ENCODE data around the gene HSPH1. TPM values are rescaled to one million over a fixed set of nuclear protein-coding genes. Genes with fewer than 3 reads are reported as not detected.

Gene HSPH1
- total and polyA plus RNA-seq, 10 of the 15 experiments (the other 5 are each of a cell fraction or from before 2014, with no cell fraction given): 40.2 to 159 (median 92.6) TPM

- no peak overlapping the region for H2AFZ ChIP-seq (ENCODE audit: control insufficient read depth, low read depth, low read length)
- ATAC-seq (no peak), DNase-seq (ENCODE audit: low read depth, low spot score) (no peak), FAIRE-seq (no peak)
- H3K9ac ChIP-seq (ENCODE audit: control insufficient read depth, insufficient read depth, low read length): no peak overlapping the region
- in situ Hi-C loops (cut with MboI) (no loop called here), intact Hi-C loops (cut with micrococcal nuclease; ENCODE audit: unreplicated experiment) (no loop called here)
- no peaks in the 10 kb centered on the region for H3K4me1 ChIP-seq (ENCODE audit: control insufficient read depth, insufficient read depth, low read length)
- no peaks in the 10 kb centered on the region for H3K9me3 ChIP-seq (replicated peaks; ENCODE audit: control insufficient read depth, insufficient read depth, low read length)
- 52% methylated on average over 1 of the region's 1 CpG for WGBS (ENCODE audit: insufficient coverage, insufficient replicate concordance, low lambda C conversion rate, missing lambda C conversion rate)
- ChIA-PET CTCF (interaction anchor here (0.6 to 1.7 kb wide), 2 partner anchors 8 to 69 kb away, joined by 3 to 6 read pairs; no protein-coding TSS in a partner anchor), SMC1A (ENCODE audit: uncharacterized antibody, unreplicated experiment) (no interaction called here), RAD21 (ENCODE audit: unreplicated experiment) (interaction anchor here (1.4 kb wide), 1 partner anchor 58 kb away, joined by 5 read pairs; no protein-coding TSS in a partner anchor), POLR2A (no interaction called here)
- no TSS peak for BruUV-seq (replicated peaks)
- no peak overlapping the region for H3K4me3 ChIP-seq
- no peak overlapping the region for H3K27ac ChIP-seq (ENCODE audit: control insufficient read depth, insufficient read depth)
- H3K4me2 ChIP-seq (ENCODE audit: control insufficient read depth, insufficient read depth): no peak overlapping the region
- no peaks in the 10 kb centered on the region for H4K20me1 ChIP-seq (ENCODE audit: control insufficient read depth, insufficient read depth)
- peaks cover 0 to 1% of the 10 kb centered on the region in 2 experiments; a peak in 1 of 4 replicates for H3K27me3 ChIP-seq (replicated peaks in 1 of 2; ENCODE audit: control insufficient read depth in 2 of 2, insufficient read depth in 2 of 2, low read length in 1 of 2)
- no peaks in the 10 kb centered on the region for H3K79me2 ChIP-seq (ENCODE audit: control insufficient read depth, insufficient read depth, low read length)
- TF ChIP-seq SMC3 (IDR thresholded peaks at IDR 0.05; ENCODE audit: borderline replicate concordance, low read length): no peak
- no peak for TF ChIP-seq SRF (IDR thresholded peaks at IDR 0.05; ENCODE audit: low read depth in 2 of 2, low read length in 2 of 2)
- no peak for TF ChIP-seq RELB (IDR thresholded peaks at IDR 0.05; ENCODE audit: low read depth)
- no peak for TF ChIP-seq NR2C2 (IDR thresholded peaks at IDR 0.05; ENCODE audit: borderline replicate concordance, control insufficient read depth, insufficient read length, low read depth)
- TF ChIP-seq PAX5 (IDR thresholded peaks at IDR 0.05; ENCODE audit: borderline replicate concordance, low read depth, low read length): no peak
- no peak for TF ChIP-seq ASH2L (IDR thresholded peaks at IDR 0.05; ENCODE audit: borderline replicate concordance, low read depth)
- TF ChIP-seq BCL11A (IDR thresholded peaks at IDR 0.05; ENCODE audit: low read depth, low read length): no peak
- no peak for TF ChIP-seq FOS (IDR thresholded peaks at IDR 0.05; ENCODE audit: borderline replicate concordance, extremely low read depth, insufficient read length)
- TF ChIP-seq ZNF384 (IDR thresholded peaks at IDR 0.05; ENCODE audit: borderline replicate concordance, low read depth, low read length): no peak
- no peaks in the 10 kb centered on the region for H3K36me3 ChIP-seq (ENCODE audit: control insufficient read depth in 2 of 2, insufficient read depth in 2 of 2, low read length in 1 of 2)
Measured at GRCh38 chr13:31107109-31107508, 54.6 kb downstream of the HSPH1 start.
